Stimulated activated CD4-positive, alpha-beta T cell treated with anti-CD3 and anti-CD28 coated beads, TNF-alpha, amount 100 ng/mL, for 1 hour (primary cell): ENCODE data around the gene GRAMD2A.

Source experiments
- DNase-seq, 3 donors: peaks; one replicate each; pipeline ENCODE4 v3.0.0-alpha.2; 2020; ENCODE audit warnings: low read depth in 3 of 3, low spot score in 1 of 3

Gene GRAMD2A

DNA sequence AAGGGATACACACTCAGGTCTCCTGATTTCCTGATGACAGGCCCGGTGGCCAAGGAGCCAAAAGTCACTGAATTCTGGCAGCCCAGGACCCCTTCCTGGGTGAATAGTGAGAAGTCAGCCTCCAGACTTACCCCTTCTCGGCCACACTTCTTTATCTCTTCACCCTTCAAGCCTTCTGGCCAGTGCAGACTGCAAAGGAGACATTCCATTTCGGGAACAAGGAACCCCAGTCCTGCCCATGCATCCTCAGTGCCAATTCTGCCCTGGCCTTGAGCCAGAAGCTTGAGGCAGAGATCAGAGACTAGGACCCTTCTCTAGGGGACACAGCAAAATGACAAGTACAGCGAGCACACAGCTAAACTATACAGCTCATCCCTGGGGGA is 28.8 kb downstream of the GRAMD2A start:
- DNase-seq, result no peak

DNA sequence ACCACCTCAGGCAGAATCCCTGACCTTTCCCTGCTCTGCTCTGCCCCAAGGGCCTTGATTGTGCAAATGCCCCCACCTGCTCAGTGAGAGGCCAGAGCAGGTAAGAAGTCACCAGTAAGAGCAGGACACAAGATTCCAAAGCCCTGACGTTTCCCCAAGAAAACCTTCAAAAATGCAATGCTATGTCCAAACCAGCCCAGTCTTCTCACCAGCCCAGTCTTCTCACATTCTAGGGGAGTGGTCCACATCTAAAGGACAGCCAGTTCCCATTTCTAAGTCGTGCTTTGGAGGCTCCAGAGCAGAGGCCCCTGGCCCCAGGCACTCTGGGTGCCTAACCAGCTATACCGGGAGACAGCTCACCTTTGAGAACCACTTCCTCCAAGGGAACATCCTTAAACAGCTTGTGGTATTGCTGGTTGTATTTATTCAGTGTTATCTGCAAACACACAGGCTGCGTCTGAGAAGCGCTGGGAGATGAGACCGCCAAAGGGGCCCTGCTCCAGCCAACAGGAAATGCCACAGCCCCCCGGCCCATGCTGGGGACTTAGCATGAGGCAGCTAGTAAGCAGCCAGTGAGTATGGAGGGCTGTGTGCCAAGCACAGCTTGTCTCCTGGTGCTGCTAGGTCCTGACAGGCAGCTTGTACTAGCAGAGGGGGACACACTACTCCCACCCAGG is 29.3 kb downstream of the GRAMD2A start:
- DNase-seq, result no peak

DNA sequence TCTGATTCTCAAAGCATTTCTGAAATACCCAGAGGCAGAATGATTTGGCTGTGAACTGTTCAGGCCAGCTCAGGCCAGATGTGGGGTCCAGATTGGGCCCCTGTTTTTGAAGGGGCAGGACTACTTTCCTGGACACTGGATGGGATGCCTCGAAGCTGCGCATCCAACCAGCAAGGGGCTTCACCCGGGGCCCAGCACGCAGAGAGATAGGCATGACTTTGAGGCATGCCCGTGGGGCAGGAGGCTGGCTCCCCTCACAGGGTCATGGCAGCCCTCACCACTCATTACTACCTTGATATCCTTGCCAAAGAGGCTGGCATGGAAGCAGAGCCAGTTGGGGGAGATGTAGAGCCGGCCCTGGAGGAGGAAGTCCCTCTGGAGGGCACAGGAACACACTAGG is 30.1 kb downstream of the GRAMD2A start:
- no peak for DNase-seq

DNA sequence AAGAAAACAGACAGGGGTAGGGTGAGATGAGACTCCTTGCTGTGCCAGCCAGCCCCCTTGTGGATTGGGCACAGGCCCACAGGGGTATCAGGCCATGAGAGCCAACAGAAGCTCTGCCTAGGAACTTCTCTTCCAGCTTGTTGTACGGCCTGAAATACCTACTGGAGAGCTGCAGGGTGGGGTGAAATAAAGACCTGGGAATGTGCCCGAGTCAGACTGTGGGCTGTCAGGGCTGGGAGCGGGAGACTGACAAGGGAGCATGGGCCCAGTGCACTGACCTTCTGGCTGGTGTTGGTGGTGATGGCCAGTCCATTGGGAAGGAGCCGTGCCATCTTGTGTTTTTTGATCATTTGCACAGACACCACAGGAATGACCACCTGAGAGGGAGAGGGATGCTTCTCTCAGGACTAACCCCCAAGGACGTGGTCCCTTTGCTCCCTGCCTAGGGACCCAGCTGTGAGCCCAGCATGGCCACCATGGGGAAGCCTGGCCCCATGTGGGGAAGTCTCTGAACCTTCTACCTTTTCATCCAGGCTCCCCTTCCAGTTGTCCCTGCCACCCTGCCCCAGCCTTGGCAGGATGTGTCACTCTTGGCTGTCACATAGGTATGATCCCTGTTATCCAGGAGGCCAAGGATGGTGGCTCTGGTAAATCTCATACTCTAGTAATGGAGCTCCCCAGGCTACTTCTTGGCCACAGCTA is 30.7 kb downstream of the GRAMD2A start:
- DNase-seq, result no peak

GRCh38 chr15:72163719-72164118 is 33.9 kb downstream of the GRAMD2A start:
- DNase-seq, result no peak

- DNase-seq, result no peak
Measured at GRCh38 chr15:72162569-72162968, 35.0 kb downstream of the GRAMD2A start.

GRCh38 chr15:72161361-72162132 is 36.0 kb downstream of the GRAMD2A start:
- DNase-seq, result no peak

DNA sequence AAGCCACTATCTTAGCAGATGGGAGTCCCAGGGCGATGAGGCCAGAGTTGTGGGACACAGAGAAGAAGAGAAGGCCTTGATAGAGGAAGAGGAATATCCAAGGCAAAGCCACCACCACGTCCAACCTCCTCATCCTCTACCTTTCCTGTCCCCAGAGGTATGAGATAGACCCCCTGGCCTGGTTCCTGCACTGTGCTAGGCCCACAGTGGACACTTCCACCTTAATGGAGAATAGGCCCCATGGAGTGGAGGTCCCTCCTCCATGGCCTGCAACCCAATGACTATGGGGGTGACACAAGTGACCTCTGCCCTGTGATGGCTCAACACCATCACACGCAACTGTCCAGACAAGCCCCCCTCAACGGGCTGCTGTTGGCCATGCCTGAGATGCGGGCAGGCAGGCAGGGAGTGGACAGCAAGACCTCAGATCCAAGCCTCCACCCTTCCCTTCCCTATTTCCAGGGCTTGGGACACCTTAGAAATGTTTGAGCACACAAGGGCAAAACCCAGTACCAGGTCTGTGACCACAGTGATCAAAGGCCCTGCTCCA is 36.8 kb downstream of the GRAMD2A start:
- no peak for DNase-seq

DNA sequence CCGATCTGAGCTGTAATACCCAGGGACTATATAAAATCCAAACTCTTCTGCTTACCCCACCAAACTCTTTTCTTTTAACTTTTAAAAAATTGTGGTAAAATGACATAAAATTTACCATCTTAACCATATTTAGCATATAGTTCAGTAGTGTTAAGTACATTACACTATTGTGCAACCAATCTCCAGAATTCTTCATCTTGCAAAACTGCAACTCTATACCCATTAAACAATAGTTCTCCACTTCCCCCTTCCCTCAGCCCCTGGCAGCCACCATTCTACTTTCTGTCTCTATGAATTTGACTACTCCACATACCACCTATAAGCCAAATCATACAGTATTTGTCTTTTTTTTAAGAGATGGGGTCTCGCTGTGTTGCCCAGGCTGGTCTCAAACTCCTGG is 40.7 kb downstream of the GRAMD2A start:
- no peak for DNase-seq

- DNase-seq, result peak; percentile 54 to 74 (median 58)
Measured at GRCh38 chr15:72155635-72156616, 41.7 kb downstream of the GRAMD2A start.

GRCh38 chr15:72155003-72155621 is 42.5 kb downstream of the GRAMD2A start:
- no peak for DNase-seq

GRCh38 chr15:72154316-72154715 is 43.3 kb downstream of the GRAMD2A start:
- DNase-seq, result no peak

DNA sequence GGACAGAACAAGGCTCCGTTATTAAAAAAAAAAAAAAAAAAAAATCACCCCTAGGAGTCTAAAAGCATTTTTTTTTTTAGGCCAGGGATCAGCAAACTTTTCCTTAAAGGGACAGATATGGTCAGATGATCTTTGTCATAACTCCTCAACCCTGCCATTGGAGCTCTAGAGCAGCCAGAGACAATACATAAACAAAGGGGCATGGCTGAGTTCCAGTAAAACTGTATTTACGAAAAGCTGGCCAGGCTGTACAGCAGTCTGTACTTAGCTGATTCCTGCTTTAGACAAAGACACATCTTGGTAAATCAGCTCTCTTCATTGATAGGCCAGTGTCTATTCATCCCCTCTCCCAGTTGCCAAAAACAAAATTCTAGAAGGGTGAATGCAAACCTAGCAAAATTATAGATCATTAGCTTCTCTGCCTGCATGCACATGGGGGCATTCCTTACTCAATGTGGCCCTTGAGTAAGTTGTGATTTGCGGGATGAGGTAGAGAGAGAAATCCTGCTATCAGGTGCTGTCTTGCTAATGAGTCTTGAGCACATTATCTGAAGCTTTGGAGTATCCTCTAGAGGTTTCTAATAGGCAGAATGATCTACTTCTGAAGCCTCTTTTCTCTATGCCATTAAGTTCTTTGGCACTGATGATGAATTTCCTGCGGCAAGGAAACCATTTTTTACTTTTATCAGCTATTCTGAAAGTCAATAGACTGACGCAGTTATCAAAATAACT is 44.2 kb downstream of the GRAMD2A start:
- DNase-seq, result no peak

- DNase-seq, result no peak
Measured at GRCh38 chr15:72147418-72147817, 50.2 kb downstream of the GRAMD2A start.

DNA sequence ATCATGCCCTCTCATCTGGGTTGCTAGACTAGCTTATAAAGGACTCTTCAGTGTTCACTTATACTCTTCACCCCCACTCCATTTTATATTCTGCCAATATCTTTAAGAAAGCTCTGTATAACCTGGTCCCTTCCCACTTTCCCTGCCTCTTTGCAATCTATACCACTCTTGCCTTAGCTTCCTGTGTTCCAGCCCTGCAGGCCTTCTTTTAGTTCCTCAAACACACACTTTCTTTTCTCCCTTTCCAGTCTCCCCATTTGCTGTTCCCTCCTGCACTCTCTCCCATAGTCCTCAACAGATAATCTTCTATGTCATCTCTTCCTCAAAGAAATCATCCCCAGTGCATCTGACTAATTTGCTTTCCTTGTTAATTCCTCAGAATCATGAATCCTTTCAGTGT is 50.7 kb downstream of the GRAMD2A start:
- no peak for DNase-seq

DNA sequence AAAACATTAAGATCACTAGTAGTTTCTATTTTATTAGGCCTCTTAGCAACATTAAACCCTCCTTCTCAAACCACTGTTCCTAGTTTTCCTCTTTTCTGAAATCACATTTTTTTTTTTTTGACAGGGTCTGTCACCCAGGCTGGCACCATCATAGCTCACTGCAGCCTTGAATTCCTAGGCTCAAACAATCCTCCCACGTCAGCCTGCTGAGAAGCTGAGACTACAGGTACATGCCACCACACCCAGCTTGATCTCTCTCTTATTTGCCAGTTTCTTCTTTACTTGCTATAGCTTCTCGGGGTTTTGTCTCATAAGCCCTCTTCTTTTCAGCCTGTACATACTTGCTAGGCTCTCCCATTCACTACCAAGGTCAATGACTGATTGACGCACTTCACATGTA is 51.4 kb downstream of the GRAMD2A start:
- no peak for DNase-seq

DNA sequence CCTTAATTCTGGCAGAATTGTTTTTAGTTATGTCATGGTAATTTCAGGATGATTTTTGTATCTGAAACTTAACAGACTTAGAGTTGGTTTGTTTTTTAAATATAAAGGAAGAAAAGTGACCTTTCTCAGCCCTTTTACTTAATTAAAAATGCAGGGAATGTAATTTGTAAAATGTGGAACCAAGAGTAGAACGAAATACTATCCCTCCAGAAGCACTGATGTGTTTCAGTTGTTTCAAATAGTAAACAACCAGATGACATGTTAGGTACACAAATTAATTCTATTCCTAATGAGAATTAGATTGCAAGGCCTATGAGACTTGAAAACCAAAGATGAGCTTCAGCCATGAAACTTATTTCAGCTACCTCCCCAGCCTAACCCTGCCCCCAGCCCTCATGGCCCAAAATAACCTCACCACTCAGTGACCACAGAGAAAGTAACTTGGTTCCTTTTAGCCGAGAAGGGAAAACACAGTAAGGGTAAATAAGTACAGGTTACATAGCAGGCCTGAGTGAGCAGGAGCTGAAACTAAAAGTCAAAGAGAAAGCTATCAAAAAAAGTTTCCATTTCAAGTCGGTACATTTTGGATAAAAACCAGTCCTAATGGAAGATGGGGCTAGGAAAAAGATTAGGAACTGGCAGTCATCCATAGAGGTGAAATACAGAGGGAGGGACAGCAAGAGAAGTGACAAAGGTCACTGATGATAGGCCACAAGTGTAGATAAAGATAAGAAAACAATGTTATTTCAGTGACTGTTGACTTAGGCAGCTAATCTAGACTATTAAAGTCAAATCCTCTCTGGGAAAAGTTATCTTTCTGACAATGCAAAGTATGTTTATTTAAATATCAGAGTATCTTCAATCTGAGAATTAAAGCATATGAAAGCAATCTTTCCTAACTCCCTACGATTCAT is 56.2 kb downstream of the GRAMD2A start:
- DNase-seq, result no peak

GRCh38 chr15:72140088-72140487 is 57.5 kb downstream of the GRAMD2A start:
- DNase-seq, result no peak

DNA sequence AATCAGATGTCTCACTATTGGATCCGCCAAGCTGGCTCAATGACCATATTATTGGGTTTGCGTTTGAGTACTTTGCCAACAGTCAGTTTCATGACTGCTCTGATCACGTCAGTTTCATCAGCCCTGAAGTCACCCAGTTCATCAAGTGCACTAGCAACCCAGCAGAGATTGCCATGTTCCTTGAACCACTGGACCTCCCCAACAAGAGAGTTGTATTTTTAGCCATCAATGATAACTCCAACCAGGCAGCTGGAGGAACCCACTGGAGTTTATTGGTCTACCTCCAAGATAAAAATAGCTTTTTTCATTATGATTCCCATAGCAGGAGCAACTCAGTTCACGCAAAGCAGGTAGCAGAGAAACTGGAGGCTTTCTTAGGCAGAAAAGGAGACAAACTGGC is 57.9 kb downstream of the GRAMD2A start:
- DNase-seq, result no peak
